Measurements from ENCODE around the gene GPR152. TPM values are rescaled to one million over a fixed set of nuclear protein-coding genes. Genes with fewer than 3 reads are reported as not detected.

GPR152 gene
- total RNA-seq, 1 donor from 2014 or later = not detected

DNA sequence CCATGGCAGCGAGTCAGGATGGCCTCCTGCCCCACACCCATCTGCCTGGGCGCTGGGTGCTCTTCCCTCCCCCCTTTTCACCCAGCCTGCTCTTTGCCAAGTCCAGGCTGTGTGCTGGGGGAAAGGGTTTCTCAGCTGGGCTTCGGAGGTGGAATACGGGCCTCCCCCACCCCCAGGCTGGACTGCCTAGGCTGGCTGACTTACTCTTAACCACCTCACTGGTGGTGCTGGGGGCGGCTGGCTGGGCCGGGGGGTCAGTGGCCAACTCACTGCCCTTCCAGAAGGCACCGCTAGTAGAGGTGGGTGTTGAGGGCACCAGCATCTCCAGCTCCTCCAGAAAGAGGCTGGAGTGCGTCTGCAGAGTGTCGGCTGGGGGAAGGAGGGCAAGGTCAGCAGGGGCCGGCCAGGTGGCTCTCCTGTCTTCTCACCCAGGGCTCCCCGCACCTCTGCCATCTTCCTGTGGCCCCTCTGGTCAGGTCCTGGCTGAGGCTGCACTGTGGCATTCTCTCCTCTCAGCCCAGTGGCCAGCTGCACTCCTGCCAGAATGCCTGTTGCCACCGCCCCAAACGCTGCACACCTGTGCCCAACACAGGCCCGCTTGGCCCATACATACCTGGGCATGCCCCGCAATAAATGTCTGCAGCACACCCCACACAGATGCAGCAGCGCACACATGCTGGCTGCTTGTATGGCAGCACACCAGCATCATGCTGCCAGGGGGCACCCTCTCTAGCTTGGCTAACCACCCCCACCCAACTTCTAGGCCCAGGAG, 42.9 kb upstream of the GPR152 start:
- no peaks in the 10 kb centered on the region for H3K9me3 Mint-ChIP-seq (ENCODE audit: unreplicated experiment)
- TF ChIP-seq, protein P1, sequence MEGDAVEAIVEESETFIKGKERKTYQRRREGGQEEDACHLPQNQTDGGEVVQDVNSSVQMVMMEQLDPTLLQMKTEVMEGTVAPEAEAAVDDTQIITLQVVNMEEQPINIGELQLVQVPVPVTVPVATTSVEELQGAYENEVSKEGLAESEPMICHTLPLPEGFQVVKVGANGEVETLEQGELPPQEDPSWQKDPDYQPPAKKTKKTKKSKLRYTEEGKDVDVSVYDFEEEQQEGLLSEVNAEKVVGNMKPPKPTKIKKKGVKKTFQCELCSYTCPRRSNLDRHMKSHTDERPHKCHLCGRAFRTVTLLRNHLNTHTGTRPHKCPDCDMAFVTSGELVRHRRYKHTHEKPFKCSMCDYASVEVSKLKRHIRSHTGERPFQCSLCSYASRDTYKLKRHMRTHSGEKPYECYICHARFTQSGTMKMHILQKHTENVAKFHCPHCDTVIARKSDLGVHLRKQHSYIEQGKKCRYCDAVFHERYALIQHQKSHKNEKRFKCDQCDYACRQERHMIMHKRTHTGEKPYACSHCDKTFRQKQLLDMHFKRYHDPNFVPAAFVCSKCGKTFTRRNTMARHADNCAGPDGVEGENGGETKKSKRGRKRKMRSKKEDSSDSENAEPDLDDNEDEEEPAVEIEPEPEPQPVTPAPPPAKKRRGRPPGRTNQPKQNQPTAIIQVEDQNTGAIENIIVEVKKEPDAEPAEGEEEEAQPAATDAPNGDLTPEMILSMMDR (IDR thresholded peaks at IDR 0.05; ENCODE audit: unreplicated experiment) = no peak
- no peak overlapping the region for H3K27ac Mint-ChIP-seq (ENCODE audit: unreplicated experiment)
- H3K4me3 Mint-ChIP-seq (ENCODE audit: unreplicated experiment) = no peak overlapping the region
- no peaks in the 10 kb centered on the region for H3K27me3 Mint-ChIP-seq (ENCODE audit: unreplicated experiment)
- no peak for DNase-seq (ENCODE audit: low spot score)
- H3K36me3 Mint-ChIP-seq (ENCODE audit: low read depth, unreplicated experiment) = no peaks in the 10 kb centered on the region
- H3K4me1 Mint-ChIP-seq (ENCODE audit: unreplicated experiment) = no peaks in the 10 kb centered on the region

DNA sequence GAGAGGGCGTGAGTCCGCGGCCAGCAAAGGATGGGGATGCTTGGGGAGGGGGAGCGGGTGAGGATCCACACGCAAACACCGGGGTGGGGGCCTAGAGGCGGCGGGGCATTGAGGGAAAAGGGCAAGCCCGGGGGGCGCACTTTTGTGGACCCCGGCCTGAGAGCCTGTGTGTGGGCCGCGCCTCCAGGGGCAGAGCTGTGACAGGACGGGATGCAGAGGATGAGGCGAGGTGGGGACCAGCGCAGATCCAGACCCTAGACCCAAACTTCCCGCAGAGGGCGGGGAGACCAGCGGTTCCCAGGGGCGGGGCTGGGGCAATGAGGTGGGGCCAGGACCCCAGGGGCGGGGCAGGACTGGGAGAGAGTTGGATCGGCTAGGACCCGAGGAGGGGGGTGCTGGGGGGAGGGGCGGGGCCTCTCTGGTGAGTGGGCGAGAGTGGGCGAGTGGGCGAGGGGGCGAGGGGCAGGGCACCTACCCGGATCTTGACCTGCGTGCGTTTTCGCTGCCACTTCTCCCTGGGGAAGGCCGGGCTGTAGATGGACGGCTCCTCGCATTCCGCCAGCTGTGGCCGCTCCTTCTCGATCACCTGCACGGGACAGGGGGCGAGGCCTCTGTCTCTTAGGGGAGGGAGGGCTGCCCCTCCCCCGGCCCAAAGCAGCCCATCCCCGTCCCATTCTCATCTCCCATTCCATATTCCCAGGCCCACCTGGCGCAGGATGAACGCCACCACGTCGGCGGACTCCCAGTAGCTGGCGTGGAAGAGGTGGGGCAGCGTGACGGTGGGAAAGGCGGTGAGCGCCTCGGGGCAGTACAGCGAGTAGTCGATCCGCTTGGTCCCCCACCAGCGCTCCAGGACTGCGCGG, 42.1 kb upstream of the GPR152 start:
- H3K4me3 Mint-ChIP-seq (ENCODE audit: unreplicated experiment) = no peak overlapping the region
- H3K4me1 Mint-ChIP-seq (ENCODE audit: unreplicated experiment) = no peaks in the 10 kb centered on the region
- no peak overlapping the region for H3K27ac Mint-ChIP-seq (ENCODE audit: unreplicated experiment)
- H3K36me3 Mint-ChIP-seq (ENCODE audit: low read depth, unreplicated experiment) = peaks cover 3% of the 10 kb centered on the region
- DNase-seq (ENCODE audit: low spot score) = no peak
- TF ChIP-seq, protein P1 (IDR thresholded peaks at IDR 0.05; ENCODE audit: unreplicated experiment) = no peak
- no peaks in the 10 kb centered on the region for H3K9me3 Mint-ChIP-seq (ENCODE audit: unreplicated experiment)
- H3K27me3 Mint-ChIP-seq (ENCODE audit: unreplicated experiment) = peaks cover 2% of the 10 kb centered on the region

DNA sequence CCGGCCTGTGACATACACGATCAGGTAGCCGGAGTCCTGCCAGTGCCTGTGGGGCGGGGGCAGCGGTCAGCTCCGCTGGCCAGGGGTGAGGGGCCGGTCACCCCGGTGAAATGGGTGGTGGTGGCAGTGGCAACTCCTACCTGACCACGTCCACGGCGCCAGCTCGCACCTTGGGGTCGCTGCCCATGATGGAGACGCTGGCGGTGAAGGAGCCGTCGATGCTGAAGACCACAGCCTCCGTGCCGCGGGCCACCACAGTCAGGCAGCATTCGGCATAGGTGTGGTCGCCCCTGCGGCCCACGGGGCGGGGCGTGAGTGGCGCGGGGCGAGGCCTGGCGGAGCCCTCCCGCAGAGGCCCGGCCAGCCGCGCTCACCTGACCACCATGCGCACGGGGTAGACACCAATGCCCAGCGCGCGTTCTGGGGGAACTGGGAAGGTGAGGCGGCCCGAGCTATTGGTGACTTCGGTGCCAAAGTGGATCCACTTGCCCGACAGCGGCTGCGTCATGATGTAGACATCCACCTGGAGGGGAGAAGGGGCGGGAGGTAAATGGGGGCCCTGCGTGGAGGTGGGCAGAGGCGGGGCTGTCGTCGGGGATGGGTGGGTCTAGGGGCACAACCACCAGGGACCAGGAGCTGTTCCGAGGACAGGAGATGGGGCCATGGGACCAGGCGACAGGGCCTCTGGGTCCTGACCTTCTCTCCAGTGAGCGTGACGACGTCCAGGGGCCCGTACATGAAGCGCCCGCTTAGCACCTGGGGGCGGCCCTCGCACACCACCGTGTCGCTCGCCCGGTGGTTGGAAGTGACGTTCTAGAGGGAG, 41.2 kb upstream of the GPR152 start:
- TF ChIP-seq, protein P1 (IDR thresholded peaks at IDR 0.05; ENCODE audit: unreplicated experiment) = no peak
- Mint-ChIP-seq H3K27me3 (ENCODE audit: unreplicated experiment) (peaks cover 2% of the 10 kb centered on the region), H3K4me1 (ENCODE audit: unreplicated experiment) (no peaks in the 10 kb centered on the region), H3K27ac (ENCODE audit: unreplicated experiment) (no peak overlapping the region), H3K4me3 (ENCODE audit: unreplicated experiment) (no peak overlapping the region), H3K9me3 (ENCODE audit: unreplicated experiment) (no peaks in the 10 kb centered on the region), H3K36me3 (ENCODE audit: low read depth, unreplicated experiment) (peaks cover 5% of the 10 kb centered on the region)
- no peak for DNase-seq (ENCODE audit: low spot score)

DNA sequence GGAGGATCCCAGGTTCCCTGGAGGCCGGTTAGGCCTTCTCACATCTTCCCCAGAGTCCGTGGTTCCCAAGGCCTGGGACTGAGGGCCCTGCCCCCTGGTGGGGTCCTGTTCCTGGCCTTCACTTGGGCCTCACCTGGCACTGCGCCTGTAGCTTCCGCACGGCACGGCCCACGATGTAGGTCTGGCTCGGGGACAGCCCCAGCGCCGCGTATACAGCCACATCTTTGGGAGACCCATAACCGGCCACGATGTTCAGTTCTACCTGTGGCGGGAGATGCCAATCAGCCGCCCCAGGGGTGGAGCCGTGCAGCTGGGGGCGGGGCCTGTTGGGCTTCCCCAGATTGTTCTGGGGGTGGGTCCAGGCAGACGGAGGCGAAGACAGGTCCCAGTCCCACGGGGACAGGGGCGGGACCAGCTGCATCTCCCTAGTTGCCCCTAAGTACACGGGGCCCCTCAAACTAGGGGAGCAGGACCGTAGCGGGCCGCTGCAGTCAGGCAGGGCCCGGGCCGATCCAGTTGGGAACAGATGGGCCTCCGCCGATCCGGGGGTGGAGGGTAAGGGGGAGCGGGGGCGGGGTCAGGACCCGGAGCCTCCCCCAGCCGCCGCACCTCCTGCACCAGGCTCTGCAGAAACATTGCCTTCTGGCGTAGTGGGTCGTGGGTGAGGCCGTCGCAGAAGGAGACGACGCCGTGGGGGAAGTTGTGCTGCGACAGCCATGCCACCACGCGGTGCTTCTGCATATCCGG, 40.4 kb upstream of the GPR152 start:
- Mint-ChIP-seq H3K36me3 (ENCODE audit: low read depth, unreplicated experiment) (peaks cover 7% of the 10 kb centered on the region), H3K27me3 (ENCODE audit: unreplicated experiment) (peaks cover 2% of the 10 kb centered on the region), H3K27ac (ENCODE audit: unreplicated experiment) (no peak overlapping the region), H3K4me3 (ENCODE audit: unreplicated experiment) (no peak overlapping the region), H3K4me1 (ENCODE audit: unreplicated experiment) (no peaks in the 10 kb centered on the region), H3K9me3 (ENCODE audit: unreplicated experiment) (no peaks in the 10 kb centered on the region)
- DNase-seq (ENCODE audit: low spot score) = no peak
- TF ChIP-seq, protein P1 (IDR thresholded peaks at IDR 0.05; ENCODE audit: unreplicated experiment) = no peak
